HG03196 (cell line): ENCODE results near the gene FOXL2NB.

Experiments
- ATAC-seq: cut with Tn5 transposase; IDR thresholded peaks from one replicate; pipeline ENCODE4 v1.9.1; 2021; ENCODE audit not compliant: unreplicated experiment

The FOXL2NB gene

GRCh38 chr3:138987181-138987580 is 40.2 kb downstream of the FOXL2NB start:
- ATAC-seq = no peak

- no peak for ATAC-seq
These were observed 48.7 kb downstream of the FOXL2NB start for GRCh38 chr3:138995706-138996105.
